CD4-positive, alpha-beta T cell treated with Interferon alpha-2 for 1 hour (primary cell): Measurements from ENCODE around the gene CCDC85C.
"Not testable (repeated sequence)": the region's sequence is repeated elsewhere in the genome, so short reads cannot be mapped to it uniquely, and the experiment has no call there.

ENCODE experiments used
- DNase-seq, 2 donors: peaks; one replicate each; pipeline ENCODE4 v3.0.0-alpha.2; 2020 to 2022

CCDC85C gene

DNA sequence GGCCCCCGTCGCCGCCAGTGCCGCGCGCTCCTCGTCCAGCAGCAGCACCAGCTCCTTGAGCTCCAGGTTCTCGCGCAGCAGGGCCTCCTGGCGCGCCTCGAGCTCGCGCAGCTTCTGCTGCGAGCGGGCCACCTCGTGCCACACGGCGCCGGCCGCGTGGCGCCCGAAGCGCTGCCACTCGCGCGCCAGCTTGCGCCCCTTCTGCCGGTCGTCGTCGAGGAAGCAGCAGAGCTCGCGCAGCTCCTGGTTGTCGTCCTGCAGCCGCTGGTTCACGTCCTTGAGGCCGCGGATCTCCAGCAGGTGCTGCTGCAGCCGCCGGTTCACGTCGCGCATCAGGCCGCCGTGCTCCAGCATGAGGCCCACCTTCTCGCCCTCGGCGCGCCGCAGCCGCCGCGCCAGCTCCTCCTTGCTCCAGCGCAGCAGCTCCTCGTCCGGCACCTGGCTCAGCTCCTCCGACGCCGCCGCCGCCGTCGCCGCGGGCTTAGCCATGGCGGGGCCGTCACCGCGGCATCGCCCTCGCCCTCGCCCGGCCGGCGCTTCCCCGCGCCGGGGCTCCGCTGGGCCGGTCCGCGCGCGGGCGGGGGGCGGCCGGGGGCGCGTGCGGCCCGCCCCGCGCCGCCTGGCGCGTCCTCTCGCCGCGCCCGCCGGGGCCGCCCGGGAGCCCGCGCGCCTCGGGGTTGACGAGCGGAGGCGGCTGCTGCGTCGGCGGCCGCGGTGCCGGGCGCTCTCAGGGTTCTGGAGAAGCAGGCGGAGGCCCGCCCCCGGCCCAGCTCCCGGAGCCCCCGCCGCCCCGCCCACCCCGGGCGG is at the start of gene CCDC85C:
TSS of gene CCDC85C (minus strand) at position 737 of the 807 bp plus-strand sequence. CDS start at position 489, 248 bp downstream.
- DNase-seq: peak; percentile 45 to 53

DNA sequence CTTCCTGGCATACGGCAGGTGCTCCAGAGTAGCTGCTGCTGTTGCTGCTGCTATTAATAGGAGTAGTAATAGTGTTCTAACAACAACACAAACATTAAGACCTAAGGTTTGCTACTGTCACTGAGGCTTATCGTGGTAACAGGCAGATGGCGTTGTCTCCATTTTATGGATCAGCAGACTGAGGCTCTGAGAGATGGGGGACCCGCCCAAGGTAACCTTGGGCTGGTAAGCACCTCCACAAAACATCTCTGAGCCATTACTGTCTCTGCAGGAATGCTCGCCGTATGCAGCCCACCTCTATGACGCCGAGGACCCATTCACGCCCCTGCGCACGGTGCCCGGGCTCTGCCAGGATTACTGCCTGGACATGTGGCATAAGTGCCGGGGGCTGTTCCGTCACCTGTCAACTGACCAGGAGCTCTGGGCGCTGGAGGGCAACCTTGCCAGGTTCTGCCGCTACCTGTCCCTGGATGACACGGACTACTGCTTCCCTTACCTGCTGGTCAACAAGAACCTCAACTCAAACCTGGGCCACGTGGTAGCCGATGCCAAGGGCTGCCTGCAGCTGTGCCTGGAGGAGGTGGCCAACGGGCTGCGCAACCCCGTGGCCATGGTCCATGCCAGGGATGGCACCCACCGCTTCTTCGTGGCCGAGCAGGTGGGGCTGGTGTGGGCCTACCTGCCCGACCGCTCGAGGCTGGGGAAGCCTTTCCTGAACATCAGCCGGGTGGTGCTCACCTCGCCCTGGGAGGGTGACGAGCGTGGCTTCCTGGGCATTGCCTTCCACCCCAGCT is 48.1 kb upstream of the CCDC85C start:
- no peak for DNase-seq

DNA sequence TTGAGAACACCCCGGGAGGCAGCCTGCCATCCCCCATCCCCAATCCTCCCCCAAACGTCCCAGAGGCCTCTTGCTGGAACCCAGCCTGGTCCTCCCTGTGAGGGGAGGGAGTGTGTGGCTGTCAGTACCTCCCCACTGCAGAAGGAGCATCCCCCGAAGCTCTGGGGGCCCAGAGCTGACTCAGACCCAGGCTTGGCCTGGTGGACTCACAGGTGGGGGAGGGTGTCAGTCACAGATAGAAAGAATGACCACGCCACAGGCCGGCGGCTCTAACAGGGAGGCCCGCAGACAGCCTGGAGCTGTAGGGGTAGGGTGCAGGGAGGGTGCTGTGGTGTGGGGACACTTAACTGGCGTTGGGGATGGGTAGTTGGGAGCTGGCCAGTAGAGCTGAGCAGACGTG is 46.2 kb upstream of the CCDC85C start:
- no peak for DNase-seq

DNA sequence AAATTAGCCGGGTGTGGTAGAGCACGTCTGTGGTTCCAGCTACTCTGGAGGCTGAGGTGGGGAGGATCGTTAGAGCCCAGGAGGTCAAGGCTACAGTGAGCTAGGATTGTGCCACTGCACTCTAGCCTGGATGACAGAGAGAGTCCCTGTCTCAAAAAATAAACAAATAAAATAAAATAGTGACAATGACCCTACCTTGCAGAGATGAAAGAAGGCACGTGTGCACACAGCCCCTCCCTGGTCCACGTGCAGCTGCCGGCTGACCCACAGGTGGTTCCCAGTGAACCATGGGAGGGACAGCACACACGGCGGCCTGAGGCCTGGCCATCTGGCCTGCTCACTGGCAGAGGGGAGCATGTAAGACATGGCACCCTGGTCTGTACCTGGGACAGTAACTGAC is 45.6 kb upstream of the CCDC85C start:
- DNase-seq: no peak

DNA sequence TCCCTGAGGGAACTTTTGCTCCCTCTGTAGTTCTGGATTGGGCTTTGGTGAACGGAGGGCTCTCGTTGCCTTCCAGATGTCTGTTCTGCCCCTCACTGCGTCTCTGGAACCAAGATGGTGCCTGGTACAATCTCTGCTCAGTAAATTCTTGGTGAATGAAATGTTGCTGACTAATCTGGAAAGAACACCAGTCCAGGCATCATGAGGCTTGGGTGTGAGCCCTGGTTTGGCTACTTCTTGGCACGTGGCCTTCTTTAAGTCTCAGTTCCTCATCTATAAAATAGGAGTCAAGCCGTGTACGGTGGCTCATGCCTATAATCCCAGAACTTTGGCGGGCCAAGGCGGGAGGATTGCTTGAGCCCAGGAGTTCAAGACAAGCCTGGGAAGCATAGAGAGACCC is 45.2 kb upstream of the CCDC85C start:
- DNase-seq: no peak

DNA sequence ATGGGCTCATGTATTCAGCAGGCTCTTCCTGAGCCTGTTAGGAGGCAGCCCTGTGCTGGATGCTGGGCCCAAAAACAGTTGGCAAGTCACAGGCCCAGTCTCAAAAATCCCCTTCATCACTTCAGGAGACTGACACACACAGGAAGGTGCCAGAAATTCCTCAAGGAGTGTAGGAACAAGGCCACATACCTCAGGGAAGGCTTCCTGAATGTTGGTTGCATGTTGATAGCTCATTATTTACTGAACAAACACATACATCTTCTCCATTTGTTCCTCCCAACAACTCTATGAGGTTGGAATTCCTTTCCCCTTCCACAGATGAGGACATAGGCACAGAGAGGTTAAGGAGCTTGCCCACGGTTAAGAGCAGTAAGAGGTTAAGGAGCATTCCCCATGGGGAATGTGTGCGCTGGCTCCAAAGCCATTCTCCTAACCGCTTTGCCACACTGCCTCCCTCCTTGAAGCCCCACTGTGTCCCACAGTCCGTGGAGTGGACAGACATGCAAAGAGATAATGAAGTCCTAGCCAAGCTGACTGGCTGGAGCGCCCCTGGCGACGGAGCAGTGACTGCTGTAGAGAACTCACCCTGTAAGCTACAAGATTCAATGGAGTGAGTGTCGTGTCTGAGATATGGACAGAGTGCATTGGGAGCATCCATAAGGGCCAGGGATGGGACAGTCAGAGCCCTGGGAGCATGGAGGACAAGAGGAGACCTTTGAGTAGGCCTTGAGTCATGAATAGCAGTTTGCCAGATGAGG is 44.2 kb upstream of the CCDC85C start:
- no peak for DNase-seq

DNA sequence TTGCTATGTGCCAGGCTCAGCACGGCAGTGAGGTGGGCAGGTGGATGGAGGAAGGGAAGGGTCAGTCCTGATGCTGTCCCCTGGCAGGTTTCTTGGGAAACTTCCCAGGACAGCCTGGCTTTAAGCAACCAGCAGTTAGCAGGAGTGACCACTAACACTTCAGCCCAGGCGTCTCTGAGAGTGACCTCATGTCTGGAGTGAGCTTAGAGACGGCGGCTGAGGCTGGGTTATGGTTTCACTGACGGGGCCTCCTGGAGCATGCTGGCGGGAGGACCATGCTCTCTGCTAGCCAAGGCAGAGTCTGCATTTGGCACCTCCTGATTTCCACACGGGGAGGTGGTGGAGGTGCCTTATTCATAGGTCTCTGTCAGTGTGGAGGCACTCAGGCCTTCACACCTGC is 43.4 kb upstream of the CCDC85C start:
- DNase-seq: no peak

DNA sequence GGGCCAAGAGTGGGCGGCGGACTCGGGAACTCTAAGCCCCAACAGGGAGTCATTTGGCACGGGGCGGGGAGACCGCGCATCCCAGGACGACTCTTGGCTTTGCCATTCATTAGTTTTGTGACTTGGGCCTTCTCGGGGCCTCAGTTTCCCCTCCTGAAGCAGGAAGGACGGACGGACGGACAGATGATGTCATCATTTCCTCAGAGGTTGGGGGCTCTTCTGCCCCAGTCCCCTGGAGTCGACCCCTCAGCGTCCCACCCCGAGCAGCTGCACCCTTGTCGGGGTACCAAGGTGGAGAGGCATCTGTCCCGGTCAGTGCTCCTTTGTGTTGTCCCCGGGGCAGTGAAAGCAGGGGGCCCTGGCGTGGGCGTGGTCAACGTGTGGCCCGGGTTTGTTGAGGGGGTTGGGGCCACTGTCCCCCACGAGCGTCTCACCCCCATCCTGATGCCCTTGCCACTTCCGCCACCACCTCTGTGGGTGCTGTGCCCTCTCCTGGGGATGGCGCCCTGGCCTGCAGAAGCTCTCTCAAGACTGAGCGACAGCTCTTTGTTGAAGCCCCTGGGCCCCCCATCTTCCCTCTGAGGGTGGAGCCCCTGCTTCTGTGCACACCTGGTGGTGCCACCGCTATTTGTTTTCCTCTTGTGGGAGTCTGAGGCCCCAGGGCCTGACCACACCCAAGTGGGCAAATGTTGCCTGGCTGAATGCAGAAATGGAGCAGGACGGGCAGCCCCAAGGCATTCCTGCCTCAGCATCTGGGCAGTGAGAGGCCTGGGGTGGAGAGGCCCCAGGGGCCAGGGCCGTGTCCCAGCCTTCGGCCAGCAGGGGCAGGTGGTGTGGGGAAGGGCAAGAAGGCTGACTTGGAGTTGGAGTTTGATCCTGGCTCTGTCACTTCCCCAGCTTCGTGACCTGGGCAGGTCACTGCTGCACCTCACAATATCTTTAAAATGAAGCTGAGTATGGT is 41.8 kb upstream of the CCDC85C start:
- DNase-seq: no peak

DNA sequence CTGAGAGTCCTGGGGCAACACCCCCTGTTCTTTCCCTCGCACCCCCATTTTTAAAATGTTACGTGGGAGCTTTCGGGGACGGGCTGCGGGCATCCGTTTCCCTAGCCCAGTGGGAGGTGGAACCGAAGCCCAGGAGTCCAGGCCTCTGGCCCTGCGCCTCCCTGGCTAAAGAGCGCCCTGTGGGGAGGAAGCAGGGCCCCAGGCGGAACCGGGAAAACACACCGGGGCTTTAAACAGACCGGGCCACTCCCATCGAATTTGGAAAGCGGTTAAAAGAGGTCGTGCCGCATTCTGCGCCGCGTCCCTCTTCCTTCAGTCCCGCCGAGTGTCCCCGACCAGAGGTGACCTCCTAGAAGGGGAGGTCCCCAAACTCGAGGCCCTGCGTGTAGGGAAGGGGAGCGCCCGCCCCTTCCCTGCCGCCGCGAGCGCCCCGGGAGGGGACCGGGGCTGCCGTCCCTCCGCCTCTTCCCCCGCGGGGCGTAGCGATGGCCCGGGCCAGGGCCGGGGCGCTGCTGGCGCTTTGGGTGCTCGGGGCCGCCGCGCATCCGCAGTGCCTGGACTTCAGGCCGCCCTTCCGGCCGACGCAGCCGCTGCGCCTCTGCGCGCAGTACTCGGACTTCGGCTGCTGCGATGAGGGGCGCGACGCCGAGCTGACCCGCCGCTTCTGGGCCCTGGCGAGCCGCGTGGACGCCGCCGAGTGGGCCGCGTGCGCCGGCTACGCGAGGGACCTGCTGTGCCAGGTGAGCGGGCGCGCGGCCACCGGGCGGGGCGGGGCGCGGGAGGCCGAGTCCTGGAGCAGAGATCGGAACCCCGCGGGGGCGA is 40.9 kb upstream of the CCDC85C start, which contains the start of gene HHIPL1:
TSS of gene HHIPL1 (plus strand) at position 407 of the 822 bp plus-strand sequence. CDS start at position 486, 79 bp downstream.
- DNase-seq: no peak

DNA sequence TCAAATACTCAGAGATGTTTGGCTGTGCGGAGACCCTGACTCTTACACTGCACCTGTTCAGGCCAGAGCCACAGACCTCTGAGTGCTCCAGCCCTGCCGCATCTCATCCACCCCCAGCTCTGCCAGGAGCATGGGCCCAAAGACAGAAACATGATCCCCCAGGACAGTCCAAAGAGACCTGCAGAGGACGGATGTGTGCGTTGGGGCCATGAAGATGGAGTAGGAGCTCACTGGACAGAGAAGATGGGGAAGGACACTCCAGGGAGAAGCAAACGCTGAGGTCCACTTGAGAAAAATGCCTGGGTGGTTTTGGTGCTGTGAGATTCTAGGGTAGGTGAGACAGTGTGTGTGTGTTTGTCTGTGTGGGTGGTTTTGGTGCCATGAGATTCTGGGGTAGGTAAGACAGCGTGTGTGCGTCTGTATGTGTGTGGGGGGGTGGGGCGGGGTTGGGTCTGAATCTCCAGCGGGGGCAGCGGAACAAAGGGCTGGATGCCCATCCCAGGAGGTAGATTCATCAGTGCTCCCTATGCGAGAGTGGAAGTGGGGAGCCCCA is 40.1 kb upstream of the CCDC85C start:
- no peak for DNase-seq

DNA sequence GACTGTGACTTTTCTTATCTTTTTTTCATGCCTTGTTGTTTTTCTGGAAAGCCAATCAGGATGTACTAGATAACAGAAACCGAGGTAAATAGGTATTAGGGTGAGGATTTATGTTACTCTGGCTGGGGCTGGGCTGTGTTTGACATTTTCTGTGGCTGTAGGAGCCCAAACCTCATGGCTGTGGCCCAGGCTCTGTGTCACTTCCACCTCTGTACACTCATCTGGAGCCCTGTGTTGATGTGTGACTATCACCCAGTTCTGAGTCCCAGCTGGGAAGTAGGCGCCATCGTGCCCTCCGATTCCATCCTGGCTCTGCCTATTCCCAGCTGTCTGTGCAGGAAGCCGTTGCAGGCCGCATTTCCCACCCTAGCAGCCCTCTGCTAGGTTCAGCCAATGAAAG is 39.3 kb upstream of the CCDC85C start:
- no peak for DNase-seq

DNA sequence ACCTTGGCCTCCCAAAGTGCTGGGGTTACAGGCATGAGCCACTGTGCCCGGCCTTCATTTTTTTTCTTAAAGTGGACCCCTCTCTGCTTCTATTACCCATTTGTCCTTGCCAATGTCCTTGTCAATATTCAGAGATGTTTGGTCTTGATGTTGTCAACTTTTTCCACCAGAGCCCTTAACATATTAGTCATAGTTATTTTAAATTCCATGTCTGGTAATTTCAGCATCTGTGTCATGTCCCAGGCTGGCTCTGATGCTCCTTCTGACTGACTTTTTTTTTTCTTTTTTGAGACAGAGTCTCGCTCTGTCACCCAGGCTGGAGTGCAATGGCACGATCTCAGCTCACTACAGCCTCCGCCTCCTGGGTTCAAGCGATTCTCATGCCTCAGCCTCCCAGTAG is 38.8 kb upstream of the CCDC85C start:
- not testable (repeated sequence) for DNase-seq

DNA sequence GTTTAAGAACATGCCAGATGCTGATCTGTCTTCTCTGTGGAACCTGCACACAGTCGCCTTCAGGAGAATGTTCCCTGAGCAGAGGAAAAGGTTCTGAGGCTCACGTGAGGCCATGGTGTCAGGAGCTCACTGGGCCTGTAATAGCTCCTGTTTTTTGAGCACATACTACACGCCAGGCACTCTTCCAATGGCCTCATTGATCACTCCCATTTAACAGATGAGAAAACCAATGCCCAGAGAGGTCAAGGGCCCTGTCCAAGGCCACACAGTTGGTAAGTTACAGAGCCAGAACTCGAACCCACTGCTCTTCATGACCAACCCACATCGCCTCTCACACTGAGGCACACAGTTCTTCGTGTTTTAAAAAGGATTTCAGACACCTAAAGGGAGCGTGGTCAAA is 33.6 kb upstream of the CCDC85C start:
- DNase-seq: no peak

DNA sequence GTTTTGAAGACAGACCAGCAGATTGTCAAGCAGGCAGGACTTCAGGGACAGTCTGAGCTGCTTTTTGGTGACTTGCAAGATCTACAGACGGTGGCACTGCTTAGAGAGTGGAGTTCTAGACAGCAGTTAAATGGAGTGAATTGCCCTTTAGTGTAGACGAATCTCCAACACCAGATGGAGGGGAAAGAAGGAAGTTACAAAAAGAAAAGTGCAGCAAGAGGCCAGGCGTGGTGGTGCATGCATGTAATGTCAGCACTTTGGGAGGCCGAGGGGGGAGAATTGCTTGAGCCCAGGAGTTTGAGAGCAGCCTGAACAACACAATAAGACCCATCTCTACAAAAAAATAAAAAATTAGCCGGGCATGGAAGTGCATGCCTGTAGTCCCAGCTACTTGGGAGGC is 32.5 kb upstream of the CCDC85C start:
- no peak for DNase-seq

DNA sequence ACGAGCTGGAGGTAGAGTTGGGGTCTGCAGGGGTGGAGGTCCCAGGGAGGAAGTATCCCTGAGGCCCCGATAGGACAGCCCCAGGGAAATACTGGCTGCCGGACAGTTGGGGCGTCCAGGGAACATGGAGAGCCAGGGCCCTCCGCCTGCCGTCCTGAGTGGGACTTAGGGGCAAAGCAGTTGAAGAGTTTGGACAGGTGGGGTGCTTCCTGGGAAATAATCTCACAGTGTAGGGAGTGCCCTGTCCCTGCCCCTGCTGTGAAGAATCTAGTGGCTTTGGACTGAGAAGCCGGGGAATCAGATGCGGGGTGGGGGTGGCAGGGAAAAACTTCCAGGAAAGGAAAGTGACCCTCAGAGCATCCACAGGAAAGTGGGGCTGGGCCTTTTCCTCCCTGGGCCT is 31.1 kb upstream of the CCDC85C start:
- DNase-seq: no peak

DNA sequence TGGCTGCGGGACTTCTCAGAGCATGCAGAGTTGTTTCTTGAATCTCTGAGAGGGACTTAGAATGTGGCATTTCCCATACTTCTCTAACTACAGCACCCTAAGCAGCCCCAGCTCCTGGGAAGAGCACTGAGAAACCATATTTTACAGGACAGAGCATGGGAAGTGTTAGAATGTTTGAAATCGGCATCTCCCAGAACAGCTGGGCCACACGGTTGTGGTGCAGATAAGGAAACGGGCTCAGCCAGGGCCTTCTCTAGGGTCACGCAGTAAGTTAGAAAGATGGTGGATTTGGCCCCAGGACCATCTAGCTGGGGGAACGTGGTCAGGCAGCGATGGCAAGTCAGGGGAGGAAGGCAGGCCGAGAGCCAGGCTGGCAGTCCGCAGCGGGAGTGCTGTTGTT is 30.4 kb upstream of the CCDC85C start:
- no peak for DNase-seq

DNA sequence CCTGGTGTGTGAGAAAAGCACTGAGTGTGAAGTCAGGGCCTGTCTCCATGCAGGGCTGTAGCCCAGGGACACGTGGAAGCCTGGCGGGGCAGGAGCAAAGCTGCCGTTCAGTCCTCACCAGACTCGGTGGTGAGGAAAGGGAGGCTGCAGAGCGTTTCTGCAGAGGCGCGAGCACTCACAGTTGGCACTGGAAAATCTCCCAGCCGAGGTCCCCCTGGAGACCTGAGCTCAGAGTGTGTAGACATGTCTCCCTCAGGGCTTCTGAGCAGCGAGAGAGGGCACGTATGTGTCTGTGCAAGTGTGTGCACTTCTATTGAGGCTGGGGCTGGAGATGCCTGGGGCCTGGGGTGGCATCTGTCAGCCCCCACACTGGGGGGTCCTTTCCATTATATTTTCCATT is 29.9 kb upstream of the CCDC85C start:
- DNase-seq: no peak

DNA sequence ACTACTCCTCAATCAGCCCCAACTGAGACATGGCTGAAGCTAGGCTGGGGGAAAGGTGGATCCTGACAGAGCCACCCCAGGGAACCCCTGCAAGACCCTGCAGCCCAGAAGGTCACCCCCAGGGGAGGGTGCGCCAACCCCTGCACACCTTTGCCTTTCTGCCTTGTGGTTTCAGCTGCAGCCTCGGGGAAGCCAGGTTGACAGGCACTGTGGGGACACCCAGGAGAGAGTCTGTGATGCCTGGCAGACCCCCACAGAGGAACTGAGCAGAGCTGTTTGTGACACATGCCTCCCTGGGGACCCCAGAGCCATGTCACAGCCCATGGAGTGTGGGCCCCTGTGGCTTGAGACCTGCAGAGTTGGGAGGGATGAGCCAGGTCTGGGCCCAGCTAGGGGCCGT is 29.1 kb upstream of the CCDC85C start:
- no peak for DNase-seq

DNA sequence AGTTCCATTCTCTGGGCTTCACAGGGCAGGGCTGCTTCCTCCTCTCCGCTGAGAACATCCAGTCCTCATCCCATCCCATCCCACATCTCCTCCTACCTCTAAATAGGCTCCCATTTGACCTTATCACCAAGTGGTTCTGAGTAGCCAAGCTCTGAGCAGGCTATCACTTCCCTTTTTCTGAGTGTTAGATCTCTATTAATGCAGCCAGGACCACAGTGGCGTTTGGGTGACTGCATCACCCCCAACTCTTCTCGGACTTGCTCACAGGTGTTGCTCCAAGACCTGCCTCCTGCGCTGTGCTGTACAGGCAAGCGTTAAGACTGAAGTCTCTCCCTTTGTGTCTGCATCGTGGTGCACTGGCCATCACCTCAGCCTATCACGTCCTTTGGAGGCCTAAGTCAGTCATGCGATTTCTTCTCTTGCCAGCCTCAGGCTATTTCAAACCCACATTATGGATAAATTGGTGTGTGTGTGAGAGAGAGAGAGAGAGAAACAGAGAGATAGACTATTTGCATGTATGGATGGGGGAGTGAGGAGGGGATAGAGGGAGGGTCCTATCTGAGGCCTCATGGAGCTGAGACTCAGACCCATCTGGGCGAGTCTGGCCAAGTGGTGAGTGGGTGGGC is 28.5 kb upstream of the CCDC85C start:
- no peak for DNase-seq

DNA sequence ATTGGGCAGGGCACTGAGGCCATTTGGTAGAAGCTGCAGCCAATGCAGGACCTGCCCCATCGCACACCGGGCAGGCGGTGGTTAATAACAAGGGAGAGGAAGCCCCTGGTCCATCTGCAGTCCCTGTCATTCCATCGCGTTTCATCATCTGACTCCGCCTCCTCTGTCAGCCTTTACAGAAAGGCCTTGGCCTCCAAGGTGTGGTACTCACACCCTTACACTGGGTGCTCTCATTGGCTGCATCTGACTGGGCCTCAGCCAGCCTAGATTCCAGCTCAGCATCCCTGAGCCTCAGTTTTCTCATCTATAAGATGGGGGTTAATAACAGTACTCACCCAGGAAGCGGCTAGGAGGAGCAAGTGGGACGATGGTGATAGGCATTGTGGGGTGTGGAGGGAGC is 26.2 kb upstream of the CCDC85C start:
- DNase-seq: no peak
